GM19351 (cell line): ENCODE data around the gene PLA2G2A.
"Not testable (repeated sequence)": the region's sequence is repeated elsewhere in the genome, so short reads cannot be mapped to it uniquely, and the experiment has no call there.

Source experiments
- ATAC-seq: cut with Tn5 transposase; IDR thresholded peaks from one replicate; pipeline ENCODE4 v1.9.1; 2021; ENCODE audit warnings: mild to moderate bottlenecking, moderate library complexity; ENCODE audit not compliant: unreplicated experiment

Gene PLA2G2A, protein sequence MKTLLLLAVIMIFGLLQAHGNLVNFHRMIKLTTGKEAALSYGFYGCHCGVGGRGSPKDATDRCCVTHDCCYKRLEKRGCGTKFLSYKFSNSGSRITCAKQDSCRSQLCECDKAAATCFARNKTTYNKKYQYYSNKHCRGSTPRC

DNA sequence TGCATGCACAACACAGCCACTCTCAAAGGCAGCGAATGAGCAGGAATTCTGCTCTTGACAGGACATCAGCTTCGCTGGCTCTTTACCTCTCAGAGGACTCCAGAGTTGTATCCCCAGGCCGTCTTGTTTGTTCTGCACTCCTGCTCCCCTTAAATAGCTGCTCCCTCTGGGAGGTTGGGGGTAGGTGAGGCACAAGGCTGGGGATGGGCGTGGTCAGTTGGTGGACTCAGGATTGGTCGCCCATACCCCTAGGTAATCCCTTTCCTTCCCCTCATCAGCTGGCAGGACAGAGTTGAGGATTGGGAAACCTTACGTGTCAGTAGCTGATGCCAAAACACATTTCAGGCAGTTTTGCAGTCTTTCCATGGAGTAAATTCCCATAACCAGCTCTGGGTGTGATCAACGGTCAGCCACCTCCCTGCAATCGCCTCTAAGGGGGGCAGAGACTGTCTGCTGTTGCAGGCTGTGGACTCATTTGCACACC is at the start of gene PLA2G2A:
TSS of gene PLA2G2A (minus strand) at position 125 of the 484 bp plus-strand sequence. CDS start 845 bp downstream, outside the sequence.
- ATAC-seq, result no peak

DNA sequence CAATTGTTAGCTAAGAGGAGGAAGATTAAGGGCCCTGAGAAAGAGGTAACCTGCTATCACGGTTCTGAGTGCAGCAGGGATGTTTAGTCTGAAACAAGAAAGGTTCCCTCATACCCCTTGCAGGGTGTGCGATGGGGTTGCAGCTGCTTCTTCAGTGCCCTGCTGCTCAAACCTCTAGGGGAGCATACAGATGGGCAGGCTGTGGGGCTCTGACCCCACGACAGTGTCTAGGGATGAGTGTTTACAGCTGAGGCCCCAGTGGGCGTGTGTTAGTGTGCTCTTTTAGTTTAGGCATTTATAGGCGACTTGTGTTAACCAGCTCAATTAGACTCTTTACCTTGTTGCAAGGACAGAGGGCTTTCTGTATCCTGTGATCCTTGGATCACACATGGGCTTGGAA is 49.3 kb upstream of the PLA2G2A start:
- no peak for ATAC-seq

DNA sequence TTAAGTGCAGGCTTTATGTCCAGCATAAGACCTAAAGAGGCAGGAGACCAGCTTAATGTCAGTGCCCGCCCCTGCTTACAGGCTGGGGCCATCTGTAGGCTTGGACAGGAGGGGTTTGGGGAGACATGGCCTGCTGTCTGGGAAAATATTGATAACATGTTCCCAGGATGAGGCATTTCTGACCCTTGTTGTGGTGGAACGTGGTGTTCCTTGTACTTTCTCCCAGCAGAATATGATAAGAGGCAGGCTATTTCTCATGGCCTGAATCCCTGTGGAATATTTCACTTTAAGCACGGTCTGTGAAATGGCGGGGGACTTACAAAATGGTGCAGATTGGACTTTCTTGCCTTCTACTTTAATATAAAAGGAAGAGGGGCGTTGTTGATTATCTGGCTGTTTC is 48.7 kb upstream of the PLA2G2A start:
- no peak for ATAC-seq

DNA sequence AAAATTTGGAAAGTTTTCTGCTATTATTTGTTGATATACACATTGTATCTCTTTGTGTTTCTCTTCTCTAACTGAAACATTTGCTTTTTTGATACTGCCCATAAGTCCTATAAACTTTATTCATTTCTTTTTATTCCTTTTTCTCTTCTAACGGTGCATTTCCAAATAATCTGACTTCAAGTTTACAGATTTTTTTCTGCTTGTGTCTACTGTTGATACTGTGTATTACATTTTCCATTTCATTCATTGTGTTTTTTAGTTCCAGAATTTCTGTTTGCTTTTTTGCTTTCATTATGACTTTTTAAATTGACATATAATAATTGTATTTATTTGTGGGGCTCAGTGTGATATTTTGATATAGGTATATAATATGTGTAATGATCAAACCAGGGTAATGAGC is 38.3 kb upstream of the PLA2G2A start:
- ATAC-seq, result no peak

DNA sequence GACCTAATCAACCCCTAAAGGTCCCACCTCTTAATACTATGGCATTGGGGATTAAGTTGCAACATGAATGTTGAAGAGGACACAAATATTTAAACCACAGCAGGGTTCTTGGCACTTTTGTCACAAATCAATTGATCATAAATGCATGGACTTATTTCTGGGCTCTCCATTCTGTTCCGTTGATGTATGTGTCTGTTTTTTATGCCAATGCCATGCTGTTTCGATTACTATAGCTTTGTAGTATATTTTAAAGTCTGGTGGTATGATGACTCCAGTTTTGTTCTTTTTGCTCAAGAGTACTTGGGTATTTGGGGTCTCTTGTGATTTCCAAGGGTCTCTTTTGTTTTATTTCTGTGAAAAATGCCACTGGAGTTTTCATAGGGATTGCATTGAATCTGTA is 34.7 kb upstream of the PLA2G2A start:
- ATAC-seq, result no peak

DNA sequence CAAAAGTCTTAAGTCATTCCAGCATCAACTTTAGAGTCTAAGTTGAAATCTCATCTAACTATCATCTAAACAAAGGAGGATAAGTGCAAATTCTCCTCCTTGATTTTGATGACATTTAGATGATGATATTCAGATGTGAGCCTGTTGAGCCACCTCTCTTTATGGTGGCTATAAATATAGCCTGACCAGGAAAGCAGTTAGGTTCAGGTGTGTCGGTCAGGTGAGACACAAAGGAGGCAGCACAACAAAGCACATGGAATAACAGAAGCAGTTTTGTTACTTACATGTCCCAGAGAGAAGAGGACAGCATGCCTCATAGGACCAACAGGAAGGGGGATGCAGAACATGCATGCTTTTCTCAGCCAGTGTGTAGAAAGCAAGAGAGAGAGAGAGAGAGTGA is 30.6 kb upstream of the PLA2G2A start:
- no peak for ATAC-seq

DNA sequence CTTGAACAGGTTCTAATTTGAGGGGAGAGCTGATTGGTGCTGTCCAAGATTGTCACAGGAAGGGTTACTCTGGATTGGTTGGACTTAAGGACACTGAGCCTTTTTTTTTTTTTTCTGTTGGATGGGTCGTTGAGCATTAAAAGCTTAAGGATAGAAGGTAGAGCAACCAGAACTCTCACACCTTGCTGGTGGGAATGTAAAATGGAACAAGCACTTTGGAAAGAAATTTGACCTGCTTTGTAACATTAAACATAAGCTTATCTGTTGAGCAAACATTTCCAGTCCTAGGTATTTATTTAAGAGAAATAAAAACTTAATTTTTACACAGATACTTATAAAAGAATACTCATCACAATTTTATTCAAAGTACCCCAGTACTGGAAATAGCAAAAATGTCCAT is 29.8 kb upstream of the PLA2G2A start:
- ATAC-seq, result no peak

DNA sequence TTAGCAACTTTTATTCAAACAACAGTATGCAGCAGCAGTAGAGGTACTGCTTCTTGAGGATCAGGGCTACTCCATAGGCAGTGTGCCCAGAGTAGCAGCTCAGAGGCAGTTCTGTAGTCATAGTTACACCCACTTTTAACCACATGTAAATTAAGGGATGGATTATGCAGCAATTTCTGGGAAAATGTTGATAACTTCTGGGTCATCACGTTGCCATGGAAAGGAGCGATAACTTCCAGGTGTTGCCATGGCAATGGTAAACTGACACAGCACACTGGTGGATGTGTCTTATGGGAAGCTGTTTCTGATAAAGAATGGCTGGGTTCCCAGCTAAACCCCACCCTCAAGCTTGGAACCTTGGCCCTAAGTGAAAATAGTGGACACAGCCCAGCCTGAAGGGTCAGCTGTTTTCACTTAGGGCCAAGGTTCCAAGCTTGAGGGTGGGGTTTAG is 29.0 kb upstream of the PLA2G2A start:
- no peak for ATAC-seq

DNA sequence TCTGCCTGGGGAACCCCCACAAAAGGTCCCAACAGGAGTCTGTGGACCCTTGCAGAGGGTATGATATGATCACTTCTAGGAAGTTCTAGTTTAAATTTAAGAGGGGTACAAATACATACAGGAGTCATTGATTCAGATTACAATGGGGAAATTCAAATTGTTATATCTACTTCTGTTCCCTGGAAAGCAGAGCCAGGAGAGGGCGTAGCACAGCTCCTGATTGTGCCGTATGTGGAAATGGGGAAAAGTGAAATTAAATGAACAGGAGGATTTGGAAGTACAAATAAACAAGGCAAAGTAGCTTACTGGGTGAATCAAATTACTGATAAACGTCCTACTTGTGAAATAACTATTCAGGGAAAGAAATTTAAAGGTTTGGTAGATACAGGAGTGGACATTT is 19.4 kb upstream of the PLA2G2A start:
- not testable (repeated sequence) for ATAC-seq

DNA sequence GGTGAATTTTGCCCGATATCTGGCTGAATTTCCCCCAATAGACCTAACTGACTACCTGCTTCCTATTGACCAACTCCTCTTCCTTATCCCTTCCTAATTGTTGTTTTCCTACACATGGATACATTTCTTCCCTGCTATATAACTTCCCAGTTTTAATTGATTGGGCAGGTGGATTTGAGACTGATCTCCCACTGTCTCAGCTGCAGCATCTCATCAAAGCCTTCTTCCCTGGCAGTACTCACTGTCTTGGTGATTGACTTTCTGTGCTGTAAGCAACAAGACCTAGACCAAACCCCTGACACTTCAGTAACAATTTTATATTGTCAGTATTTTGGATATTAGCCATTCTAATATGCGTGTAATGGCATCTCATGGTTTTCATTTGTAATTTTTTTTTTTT is 11.3 kb upstream of the PLA2G2A start:
- ATAC-seq, result no peak

DNA sequence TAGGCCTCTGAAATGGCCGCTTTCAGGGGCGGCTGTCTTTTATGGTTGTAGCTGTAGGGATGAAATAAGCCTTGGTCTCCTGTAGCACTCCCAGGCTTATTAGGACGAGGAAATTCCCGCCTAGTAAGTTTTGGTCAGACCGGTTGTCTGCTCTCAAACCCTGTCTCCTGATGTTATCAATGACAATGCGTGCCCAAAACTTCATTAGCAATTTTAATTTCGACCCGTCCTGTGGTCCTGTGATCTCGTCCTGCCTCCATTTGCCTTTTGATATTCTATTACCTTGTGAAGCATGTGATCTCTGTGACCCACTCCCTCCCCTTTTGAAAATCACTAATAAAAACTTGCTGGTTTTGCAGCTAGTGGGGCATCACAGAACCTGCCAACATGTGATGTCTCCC is 10.8 kb upstream of the PLA2G2A start:
- ATAC-seq, result not testable (repeated sequence)

DNA sequence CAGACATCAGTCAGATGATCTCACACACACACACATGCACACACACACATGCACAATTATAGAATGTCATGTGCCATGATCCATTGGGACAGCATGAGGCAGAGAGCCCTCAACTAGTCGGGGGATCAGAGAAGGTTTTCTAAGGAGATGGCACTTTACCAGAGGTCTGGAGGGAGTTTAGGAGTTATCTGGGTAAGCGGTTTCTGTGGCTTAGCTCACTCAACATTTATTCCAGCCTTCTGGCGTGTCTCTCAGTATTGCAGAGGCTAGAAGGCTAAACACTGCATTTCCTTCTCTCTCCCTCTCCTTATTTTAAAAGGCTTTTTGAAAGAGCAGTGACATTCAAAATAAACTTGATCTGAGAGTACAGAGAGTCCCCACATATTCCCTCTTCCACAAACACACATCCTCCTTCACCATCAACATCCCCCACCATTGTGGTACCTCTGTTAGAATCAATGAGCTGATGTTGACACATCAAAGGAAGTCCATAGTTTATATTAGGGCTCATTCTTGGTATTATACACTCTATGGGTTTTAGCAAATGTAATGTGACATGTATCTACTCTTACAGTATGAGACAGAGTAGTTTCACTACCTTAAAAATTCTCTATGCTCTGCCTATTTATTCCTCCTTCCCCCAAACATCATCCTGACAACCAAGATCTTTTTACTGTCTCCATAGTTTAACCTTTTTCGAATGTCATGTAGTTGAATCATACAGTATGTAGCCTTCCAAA is 9.0 kb upstream of the PLA2G2A start:
- no peak for ATAC-seq

DNA sequence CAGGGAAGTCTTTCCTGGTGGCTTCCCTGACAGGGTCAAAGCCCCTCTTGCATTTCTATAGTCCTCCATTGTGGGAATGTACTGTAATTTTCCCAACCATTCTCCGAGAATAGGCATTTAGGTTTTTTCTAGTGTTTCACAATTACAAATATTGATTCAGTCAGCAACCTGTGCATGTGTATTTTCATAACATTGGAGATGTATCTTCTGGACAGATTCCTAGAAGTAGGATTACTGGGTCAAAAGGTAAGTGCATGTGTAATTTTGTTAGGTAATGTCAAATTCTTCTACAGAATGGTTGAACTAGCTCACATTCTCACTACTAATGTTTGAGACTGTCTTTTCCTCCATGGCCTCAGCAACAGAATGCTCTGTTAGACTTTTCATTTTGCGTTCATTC is 8.3 kb upstream of the PLA2G2A start:
- ATAC-seq, result no peak

DNA sequence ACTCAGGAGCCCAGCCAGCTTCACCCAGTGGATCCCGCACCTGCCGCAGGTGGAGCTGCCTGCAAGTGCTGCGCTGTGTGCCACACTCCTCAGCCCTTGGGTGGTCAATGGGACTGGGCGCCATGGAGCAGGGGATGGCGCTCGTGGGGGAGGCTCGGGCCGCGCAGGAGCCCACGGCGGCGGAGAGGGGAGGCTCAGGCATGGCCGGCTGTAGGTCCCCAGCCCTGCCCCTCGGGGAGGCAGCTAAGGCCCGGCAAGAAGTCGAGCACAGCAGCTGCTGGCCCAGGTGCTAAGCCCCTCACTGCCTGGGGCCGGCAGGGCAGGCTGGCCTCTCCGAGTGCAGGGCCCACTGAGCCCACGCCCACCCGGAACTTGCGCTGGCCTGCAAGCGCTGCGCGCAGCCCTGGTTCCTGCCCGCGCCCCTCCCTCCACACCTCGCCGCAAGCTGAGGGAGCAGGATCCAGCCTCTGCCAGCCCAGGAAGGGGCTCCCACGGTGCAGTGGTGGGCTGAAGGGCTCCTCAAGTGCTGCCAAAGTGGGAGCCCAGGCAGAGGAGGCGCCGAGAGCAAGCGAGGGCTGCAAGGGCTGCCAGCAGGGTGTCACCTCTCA is 5.1 kb upstream of the PLA2G2A start:
- ATAC-seq, result not testable (repeated sequence)

DNA sequence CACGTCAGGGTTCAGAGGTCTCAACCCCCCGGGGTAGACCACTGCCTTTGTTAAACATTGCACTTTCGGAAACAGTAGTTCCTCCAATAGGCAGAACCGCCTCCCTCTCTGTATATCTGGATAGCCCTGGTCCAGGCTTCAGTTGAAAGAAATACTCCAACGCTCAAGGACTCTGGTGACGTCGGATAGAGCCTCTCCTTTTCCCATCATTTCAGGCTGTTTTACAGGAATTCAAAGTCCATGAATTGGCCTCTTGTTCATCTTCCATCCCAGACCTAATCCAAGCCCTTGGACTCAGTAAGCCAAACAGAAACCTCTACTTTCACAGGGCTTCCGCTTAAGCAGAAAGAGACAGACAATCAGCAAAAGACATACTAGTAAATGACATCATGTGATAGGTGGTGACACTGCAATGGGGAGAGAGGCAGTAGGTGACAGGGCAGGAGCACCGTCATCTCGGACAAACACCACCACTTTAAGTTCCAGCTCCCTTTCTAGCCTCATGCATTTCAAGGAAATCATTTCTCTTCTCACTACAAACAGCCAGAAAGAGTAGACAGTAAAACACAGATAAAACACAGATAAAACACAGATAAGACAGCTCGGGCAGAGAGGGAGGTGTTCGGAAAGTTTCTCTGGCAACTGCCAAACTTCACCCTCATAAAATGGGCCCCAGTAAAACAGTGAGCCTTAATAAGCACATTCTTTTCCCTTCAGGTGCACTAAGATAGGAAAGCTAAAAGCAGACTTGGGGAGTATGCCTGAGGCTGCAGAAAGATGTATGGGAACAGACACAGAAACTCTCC is 2.3 kb upstream of the PLA2G2A start:
- ATAC-seq, result no peak

DNA sequence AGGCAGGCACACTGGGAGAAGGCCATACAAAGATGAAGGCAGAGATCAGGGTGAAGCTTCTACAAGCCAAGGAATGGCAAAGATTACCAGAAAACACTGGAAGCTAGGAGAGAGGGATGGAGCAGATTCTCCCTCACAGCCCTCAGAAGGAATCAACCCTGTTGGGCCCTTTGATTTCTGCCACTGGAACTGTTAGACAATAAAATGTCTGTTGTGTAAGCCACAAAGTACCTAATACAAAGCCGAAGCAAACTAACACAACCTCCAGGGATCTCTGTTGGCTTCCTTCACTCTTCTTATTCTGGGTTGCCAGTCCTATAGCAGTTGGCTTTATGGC is 1.7 kb upstream of the PLA2G2A start:
- ATAC-seq, result no peak

DNA sequence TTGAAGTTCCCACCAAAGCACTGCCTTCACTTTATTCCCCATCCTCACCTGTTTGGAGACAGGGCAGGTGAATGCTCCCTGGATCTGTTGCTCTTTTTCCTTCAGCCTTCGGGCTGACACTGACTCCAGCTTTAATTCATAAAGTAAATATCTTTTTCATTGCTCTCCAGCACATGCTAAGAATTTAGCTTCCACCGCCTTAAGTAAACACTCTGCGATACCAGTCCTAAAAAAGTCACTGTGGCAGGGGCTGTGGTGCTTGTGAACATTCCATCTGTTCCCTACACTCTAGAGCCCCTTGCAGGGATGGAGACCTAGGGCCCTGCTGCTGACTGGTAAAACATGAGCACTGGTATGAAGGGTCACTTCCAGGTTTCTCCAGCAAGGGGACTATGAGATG is 896 bp upstream of the PLA2G2A start:
- ATAC-seq, result no peak

DNA sequence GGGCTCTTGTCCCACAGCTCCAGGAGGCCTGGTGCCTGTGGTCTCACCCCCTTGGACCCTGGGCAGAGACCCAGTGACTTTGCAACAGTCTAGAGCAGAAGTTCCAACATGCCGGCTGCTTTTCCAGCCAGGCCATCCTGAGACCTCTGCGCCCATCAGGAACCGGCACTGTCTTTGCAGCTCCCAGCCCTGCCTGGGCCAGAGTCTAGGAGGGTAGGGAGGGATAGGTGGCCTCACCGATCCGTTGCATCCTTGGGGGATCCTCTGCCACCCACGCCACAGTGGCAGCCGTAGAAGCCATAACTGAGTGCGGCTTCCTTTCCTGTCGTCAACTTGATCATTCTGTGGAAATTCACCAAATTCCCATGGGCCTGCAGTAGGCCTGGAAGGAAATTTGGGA is 1.3 kb downstream of the PLA2G2A start:
- no peak for ATAC-seq

DNA sequence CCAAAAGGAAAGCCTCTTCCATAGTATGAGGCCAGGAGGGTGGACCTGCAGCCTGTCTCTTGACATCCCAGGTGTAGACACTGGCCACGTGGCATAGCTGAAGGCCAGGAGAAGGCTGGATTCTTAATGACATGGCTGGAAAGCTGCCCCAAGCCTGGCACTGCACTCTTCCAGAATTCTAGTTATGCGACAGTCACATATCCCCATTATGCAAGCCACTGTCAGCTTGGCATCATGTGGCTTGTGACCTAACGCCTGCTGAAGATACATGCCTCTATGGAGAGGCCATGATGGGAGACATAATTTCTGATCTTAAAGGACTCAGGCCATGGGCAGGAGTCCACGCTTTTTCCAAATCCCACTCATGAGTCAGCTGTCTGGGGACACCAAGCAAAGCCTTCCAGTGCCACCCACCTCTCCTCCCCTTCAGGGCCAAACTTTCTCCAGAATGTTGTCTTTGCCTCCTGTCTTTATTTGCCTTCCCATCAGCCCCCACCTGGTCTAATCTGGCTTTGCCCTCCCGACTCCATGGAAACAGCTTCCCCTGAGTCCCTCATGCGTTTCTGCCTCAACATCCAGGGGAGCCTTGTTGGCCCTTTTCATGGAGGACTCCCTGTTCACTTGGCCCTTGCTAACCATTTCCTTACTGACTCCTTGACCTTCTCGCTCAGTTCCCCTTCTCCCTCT is 3.0 kb downstream of the PLA2G2A start:
- no peak for ATAC-seq

DNA sequence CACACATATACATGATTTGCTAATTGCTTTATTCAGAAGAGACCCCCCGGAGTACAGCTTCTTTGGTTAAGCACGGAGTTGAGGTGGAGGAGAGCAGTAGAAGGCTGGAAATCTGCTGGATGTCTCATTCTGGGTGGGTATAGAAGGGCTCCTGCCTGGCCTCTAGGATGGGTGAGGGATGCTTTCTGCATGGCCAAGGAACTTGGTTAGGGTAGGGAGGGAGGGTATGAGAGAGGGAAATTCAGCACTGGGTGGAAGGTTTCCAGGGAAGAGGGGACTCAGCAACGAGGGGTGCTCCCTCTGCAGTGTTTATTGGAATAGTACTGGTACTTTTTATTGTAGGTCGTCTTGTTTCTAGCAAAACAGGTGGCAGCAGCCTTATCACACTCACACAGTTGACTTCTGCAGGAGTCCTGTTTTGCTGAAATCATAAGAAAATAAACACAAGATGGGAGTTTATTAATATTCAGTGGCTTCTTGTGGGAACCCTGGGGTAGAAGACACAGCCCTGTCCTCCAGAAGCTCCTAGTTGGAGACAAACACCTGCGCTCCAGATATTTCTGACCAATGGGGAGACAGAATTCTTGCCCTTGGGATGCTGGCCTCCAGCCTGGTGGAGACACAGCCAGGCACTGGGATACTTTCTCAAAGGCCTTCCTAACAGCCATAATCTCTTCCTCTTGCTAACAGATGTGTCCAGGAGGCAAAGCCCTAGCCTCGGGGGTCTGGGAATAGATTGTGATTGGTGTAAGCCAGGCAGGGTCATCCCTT is 3.8 kb downstream of the PLA2G2A start:
- no peak for ATAC-seq
